ENCODE results near the gene RBBP4.

RBBP4 gene

GRCh38 chr1:32650752-32651460 is at the start of gene RBBP4:
TSS of gene RBBP4 (plus strand) at chr1:32651208. CDS start at chr1:32651307, 99 bp downstream.
- peaks cover 30 to 37% of the 10 kb centered on the region in 2 donors for H3K36me3 Mint-ChIP-seq
- H3K27me3 Mint-ChIP-seq: no peaks in the 10 kb centered on the region
- no peaks in the 10 kb centered on the region for H3K9me3 Mint-ChIP-seq
- ATAC-seq (replicated peaks) (peak; percentile 87 to 89), DNase-seq (peak; percentile 99)
- H3K4me3 Mint-ChIP-seq: peak within 1 kb of the TSS; percentile 91 to 95
- peak within 1 kb of the TSS; percentile 99 for H3K27ac Mint-ChIP-seq
- peaks cover 20 to 62% of the 10 kb centered on the region in 2 donors for H3K4me1 Mint-ChIP-seq

GRCh38 chr1:32605711-32606424 is 45.1 kb upstream of the RBBP4 start:
- Mint-ChIP-seq H3K27ac (no peak overlapping the region), H3K36me3 (peaks cover 0 to 5% of the 10 kb centered on the region in 2 donors), H3K4me1 (no peaks in the 10 kb centered on the region), H3K27me3 (no peaks in the 10 kb centered on the region), H3K4me3 (no peak overlapping the region), H3K9me3 (no peaks in the 10 kb centered on the region)
- DNase-seq: no peak
- ATAC-seq (replicated peaks): no peak

- Mint-ChIP-seq H3K4me1 (no peaks in the 10 kb centered on the region), H3K27me3 (no peaks in the 10 kb centered on the region), H3K9me3 (no peaks in the 10 kb centered on the region), H3K27ac (no peak overlapping the region), H3K4me3 (no peak overlapping the region), H3K36me3 (peaks cover 0 to 5% of the 10 kb centered on the region in 2 donors)
- ATAC-seq (replicated peaks) (peak in 1 of 2 donors; percentile 20), DNase-seq (no peak)
These were observed 44.2 kb upstream of the RBBP4 start for GRCh38 chr1:32606565-32607371.

GRCh38 chr1:32609180-32609579 is 41.8 kb upstream of the RBBP4 start:
- Mint-ChIP-seq H3K27me3 (peaks cover 0 to 4% of the 10 kb centered on the region in 2 donors), H3K9me3 (no peaks in the 10 kb centered on the region), H3K4me3 (no peak overlapping the region), H3K36me3 (no peaks in the 10 kb centered on the region), H3K4me1 (peaks cover 7 to 13% of the 10 kb centered on the region in 2 donors), H3K27ac (no peak overlapping the region)
- ATAC-seq (replicated peaks): no peak
- DNase-seq: no peak

- Mint-ChIP-seq H3K27me3 (peaks cover 0 to 4% of the 10 kb centered on the region in 2 donors), H3K36me3 (peaks cover 3 to 5% of the 10 kb centered on the region in 2 donors), H3K9me3 (no peaks in the 10 kb centered on the region), H3K27ac (peak overlapping the region; percentile 26), H3K4me1 (peaks cover 7 to 13% of the 10 kb centered on the region in 2 donors), H3K4me3 (peak overlapping the region; percentile 63 to 76)
- ATAC-seq (replicated peaks): no peak
- no peak for DNase-seq
These were observed 39.2 kb upstream of the RBBP4 start for GRCh38 chr1:32611859-32612188.

- Mint-ChIP-seq H3K27me3 (peaks cover 0 to 4% of the 10 kb centered on the region in 2 donors), H3K36me3 (peaks cover 5 to 8% of the 10 kb centered on the region in 2 donors), H3K9me3 (no peaks in the 10 kb centered on the region), H3K27ac (peak overlapping the region; percentile 26), H3K4me1 (peaks cover 7 to 13% of the 10 kb centered on the region in 2 donors), H3K4me3 (peak overlapping the region; percentile 63 to 76)
- DNase-seq: peak; percentile 77
- ATAC-seq (replicated peaks): peak; percentile 97 to 98
These were observed 38.7 kb upstream of the RBBP4 start for GRCh38 chr1:32612189-32612881.

GRCh38 chr1:32613472-32613871 is 37.5 kb upstream of the RBBP4 start:
- H3K36me3 Mint-ChIP-seq: peaks cover 5 to 12% of the 10 kb centered on the region in 2 donors
- ATAC-seq (replicated peaks) (no peak), DNase-seq (no peak)
- H3K4me1 Mint-ChIP-seq: peaks cover 7 to 13% of the 10 kb centered on the region in 2 donors
- peaks cover 0 to 4% of the 10 kb centered on the region in 2 donors for H3K27me3 Mint-ChIP-seq
- H3K4me3 Mint-ChIP-seq: peak overlapping the region in 1 of 2 donors; percentile 22
- H3K27ac Mint-ChIP-seq: no peak overlapping the region
- no peaks in the 10 kb centered on the region for H3K9me3 Mint-ChIP-seq

GRCh38 chr1:32618673-32619221 is 32.3 kb upstream of the RBBP4 start:
- peaks cover 7% of the 10 kb centered on the region in 2 donors for H3K9me3 Mint-ChIP-seq
- no peaks in the 10 kb centered on the region for H3K27me3 Mint-ChIP-seq
- no peak for ATAC-seq (replicated peaks)
- peaks cover 32 to 45% of the 10 kb centered on the region in 2 donors for H3K36me3 Mint-ChIP-seq
- H3K4me1 Mint-ChIP-seq: peaks cover 16 to 19% of the 10 kb centered on the region in 2 donors
- DNase-seq: no peak
- H3K4me3 Mint-ChIP-seq: no peak overlapping the region
- no peak overlapping the region for H3K27ac Mint-ChIP-seq

- peaks cover 41 to 57% of the 10 kb centered on the region in 2 donors for H3K36me3 Mint-ChIP-seq
- H3K9me3 Mint-ChIP-seq: peaks cover 7 to 11% of the 10 kb centered on the region in 2 donors
- DNase-seq: no peak
- peaks cover 22 to 27% of the 10 kb centered on the region in 2 donors for H3K4me1 Mint-ChIP-seq
- peak overlapping the region; percentile 31 for H3K27ac Mint-ChIP-seq
- H3K27me3 Mint-ChIP-seq: no peaks in the 10 kb centered on the region
- peak; percentile 77 to 84 for ATAC-seq (replicated peaks)
- H3K4me3 Mint-ChIP-seq: peak overlapping the region in 1 of 2 donors; percentile 16
These were observed 31.1 kb upstream of the RBBP4 start for GRCh38 chr1:32619701-32620485.

- no peak for DNase-seq
- peak overlapping the region; percentile 39 for H3K27ac Mint-ChIP-seq
- H3K4me3 Mint-ChIP-seq: no peak overlapping the region
- H3K4me1 Mint-ChIP-seq: peaks cover 22 to 27% of the 10 kb centered on the region in 2 donors
- ATAC-seq (replicated peaks): no peak
- H3K9me3 Mint-ChIP-seq: peaks cover 7 to 11% of the 10 kb centered on the region in 2 donors
- H3K36me3 Mint-ChIP-seq: peaks cover 46 to 58% of the 10 kb centered on the region in 2 donors
- H3K27me3 Mint-ChIP-seq: no peaks in the 10 kb centered on the region
These were observed 28.8 kb upstream of the RBBP4 start for GRCh38 chr1:32622205-32622604.

GRCh38 chr1:32622806-32623681 is 28.0 kb upstream of the RBBP4 start:
- H3K4me3 Mint-ChIP-seq: peak overlapping the region in 1 of 2 donors; percentile 0
- H3K27me3 Mint-ChIP-seq: no peaks in the 10 kb centered on the region
- H3K36me3 Mint-ChIP-seq: peaks cover 51 to 59% of the 10 kb centered on the region in 2 donors
- no peak for DNase-seq
- ATAC-seq (replicated peaks): peak; percentile 41 to 52
- H3K9me3 Mint-ChIP-seq: peaks cover 7 to 11% of the 10 kb centered on the region in 2 donors
- H3K4me1 Mint-ChIP-seq: peaks cover 22 to 33% of the 10 kb centered on the region in 2 donors
- peak overlapping the region; percentile 47 for H3K27ac Mint-ChIP-seq

GRCh38 chr1:32623775-32624174 is 27.2 kb upstream of the RBBP4 start:
- peak; percentile 20 for DNase-seq
- peaks cover 7 to 11% of the 10 kb centered on the region in 2 donors for H3K9me3 Mint-ChIP-seq
- H3K27me3 Mint-ChIP-seq: no peaks in the 10 kb centered on the region
- H3K27ac Mint-ChIP-seq: peak overlapping the region; percentile 47
- peak overlapping the region in 1 of 2 donors; percentile 0 for H3K4me3 Mint-ChIP-seq
- H3K4me1 Mint-ChIP-seq: peaks cover 22 to 33% of the 10 kb centered on the region in 2 donors
- ATAC-seq (replicated peaks): peak; percentile 70 to 76
- peaks cover 51 to 59% of the 10 kb centered on the region in 2 donors for H3K36me3 Mint-ChIP-seq
